ENCODE results near the gene CRYL1.

DNA sequence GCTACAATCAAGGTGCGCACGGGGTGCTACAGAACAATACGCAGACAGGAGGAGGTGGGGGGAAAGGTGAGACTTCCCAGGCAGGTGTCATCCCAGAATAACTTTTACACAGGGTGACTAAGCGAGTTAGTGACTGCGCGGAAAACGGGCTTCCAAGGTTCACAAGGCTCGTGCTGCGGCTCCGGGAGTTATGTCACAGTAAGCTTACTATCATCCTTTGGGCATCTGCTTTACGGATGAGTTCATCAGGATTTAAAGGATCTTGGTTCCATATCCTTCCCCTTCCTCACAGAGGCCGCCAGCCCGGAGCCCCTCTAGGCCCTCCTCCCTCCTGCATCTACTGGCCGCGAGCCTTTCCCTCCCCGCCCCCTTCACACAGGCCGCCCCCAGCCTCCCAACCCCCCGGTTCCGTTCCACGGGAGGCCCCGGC is 40.8 kb upstream of the CRYL1 start:
- no peak for TF ChIP-seq CTCF (IDR thresholded peaks at IDR 0.05)
- TF ChIP-seq POLR2A (IDR thresholded peaks at IDR 0.05), result no peak

All from vagina (tissue), 2 donors.